Stimulated activated CD4-positive, alpha-beta T cell treated with anti-CD3 and anti-CD28 coated beads, Interleukin-4, amount 100 ng/mL, for 1 hour (primary cell): ENCODE measurements around the gene TRH.
"Not testable (repeated sequence)": the region's sequence is repeated elsewhere in the genome, so short reads cannot be mapped to it uniquely, and the experiment has no call there.

Experiments used
- DNase-seq: peaks from one replicate; pipeline ENCODE4 v3.0.0-alpha.2; 2020

Gene TRH

DNA sequence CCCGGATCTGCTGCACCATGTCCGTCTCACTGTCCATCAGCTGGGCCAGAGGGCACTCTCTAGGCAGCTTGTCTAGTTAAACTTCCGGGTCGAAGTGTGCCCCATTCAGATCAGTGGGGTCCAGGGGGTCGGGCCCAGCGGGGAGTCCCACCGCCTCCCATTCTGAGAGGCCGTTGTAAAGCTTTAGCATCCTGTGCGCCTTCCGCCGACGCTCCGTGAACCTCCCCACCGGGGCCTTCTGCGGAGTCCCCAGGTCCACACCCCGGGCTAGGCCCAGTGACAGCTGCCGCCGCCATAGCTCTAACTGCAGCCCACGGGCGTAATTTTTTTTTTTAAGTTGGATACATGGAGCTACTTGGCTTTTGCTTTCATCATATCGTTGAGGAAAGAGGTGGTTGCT, 38.7 kb downstream of the TRH start:
- DNase-seq: not testable (repeated sequence)

DNA sequence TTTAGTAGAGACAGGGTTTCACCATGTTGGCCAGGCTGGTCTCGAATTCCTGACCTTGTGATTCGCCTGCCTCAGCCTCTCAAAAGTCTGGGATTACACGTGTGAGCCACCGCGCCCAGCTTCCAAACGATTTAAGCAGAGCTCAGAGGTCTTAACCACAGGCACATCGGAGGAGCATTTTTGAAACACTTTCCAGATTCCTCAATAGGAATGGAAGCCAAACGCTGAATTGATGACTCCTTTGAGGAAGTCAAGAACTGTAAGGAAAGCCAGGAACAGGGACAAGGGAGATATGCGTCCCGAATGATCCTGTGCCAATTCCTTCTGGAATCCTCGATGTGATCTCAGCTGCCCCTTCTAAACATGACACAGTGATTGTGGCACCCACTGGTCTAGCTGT, 40.0 kb downstream of the TRH start:
- no peak for DNase-seq

- DNase-seq: not testable (repeated sequence)
These were observed 43.1 kb downstream of the TRH start for GRCh38 chr3:130017661-130018060.

GRCh38 chr3:130026146-130026829, 51.8 kb downstream of the TRH start:
- not testable (repeated sequence) for DNase-seq

DNA sequence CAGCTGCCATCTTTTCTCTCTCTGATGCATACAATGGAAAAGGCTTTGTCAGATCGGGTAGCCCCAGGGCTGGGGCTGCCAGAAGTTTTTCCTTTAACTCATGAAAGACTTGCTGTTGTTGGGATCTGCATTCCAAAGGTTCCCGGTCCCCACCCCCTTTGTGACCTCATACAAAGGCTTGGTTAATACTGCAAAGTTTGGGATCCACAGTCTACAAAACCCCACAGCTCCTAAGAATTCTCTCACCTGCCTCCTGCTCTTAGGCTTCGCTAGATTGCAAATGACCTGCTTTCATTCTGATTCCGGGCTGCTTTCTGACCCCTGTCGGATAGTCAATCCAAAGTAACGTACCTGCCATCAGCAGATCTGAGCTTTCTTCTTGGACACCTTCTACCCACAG, 52.9 kb downstream of the TRH start:
- not testable (repeated sequence) for DNase-seq
